Stimulated activated naive CD4-positive, alpha-beta T cell (primary cell): Measurements from ENCODE around the gene FRRS1.

ENCODE experiments used
- DNase-seq, 6 experiments: peaks; one replicate each; lab custom pipeline; 2025; lab: John Stamatoyannopoulos, UW

Gene FRRS1

GRCh38 chr1:99675994-99676393, 90.4 kb downstream of the FRRS1 start:
- DNase-seq = no peak

GRCh38 chr1:99675292-99675691, 91.1 kb downstream of the FRRS1 start:
- DNase-seq = no peak

- DNase-seq = no peak
Measured at GRCh38 chr1:99674115-99675064, 92.0 kb downstream of the FRRS1 start.

- DNase-seq = no peak
Measured at GRCh38 chr1:99673315-99673714, 93.1 kb downstream of the FRRS1 start.

GRCh38 chr1:99672530-99673213, 93.8 kb downstream of the FRRS1 start:
- DNase-seq = no peak

GRCh38 chr1:99672038-99672437, 94.4 kb downstream of the FRRS1 start:
- DNase-seq = no peak

- no peak for DNase-seq
Measured at GRCh38 chr1:99670583-99670982, 95.9 kb downstream of the FRRS1 start.

GRCh38 chr1:99669821-99670220, 96.6 kb downstream of the FRRS1 start:
- no peak for DNase-seq

- DNase-seq = no peak
Measured at GRCh38 chr1:99669376-99669775, 97.1 kb downstream of the FRRS1 start.

- no peak for DNase-seq
Measured at GRCh38 chr1:99665212-99665611, 101.2 kb downstream of the FRRS1 start.

- DNase-seq = no peak
Measured at GRCh38 chr1:99663501-99663900, 102.9 kb downstream of the FRRS1 start.

- DNase-seq = no peak
Measured at GRCh38 chr1:99662539-99663080, 103.8 kb downstream of the FRRS1 start.

GRCh38 chr1:99661780-99662179, 104.7 kb downstream of the FRRS1 start:
- DNase-seq = no peak

- no peak for DNase-seq
Measured at GRCh38 chr1:99660496-99660895, 105.9 kb downstream of the FRRS1 start.

GRCh38 chr1:99659755-99660210, 106.7 kb downstream of the FRRS1 start:
- DNase-seq = no peak
